CD4-positive, alpha-beta T cell treated with Interleukin-10 for 1 hour (primary cell): ENCODE measurements around the gene HDAC3.

Experiments
- DNase-seq: peaks from one replicate; pipeline ENCODE4 v3.0.0-alpha.2; 2020

The HDAC3 gene

DNA sequence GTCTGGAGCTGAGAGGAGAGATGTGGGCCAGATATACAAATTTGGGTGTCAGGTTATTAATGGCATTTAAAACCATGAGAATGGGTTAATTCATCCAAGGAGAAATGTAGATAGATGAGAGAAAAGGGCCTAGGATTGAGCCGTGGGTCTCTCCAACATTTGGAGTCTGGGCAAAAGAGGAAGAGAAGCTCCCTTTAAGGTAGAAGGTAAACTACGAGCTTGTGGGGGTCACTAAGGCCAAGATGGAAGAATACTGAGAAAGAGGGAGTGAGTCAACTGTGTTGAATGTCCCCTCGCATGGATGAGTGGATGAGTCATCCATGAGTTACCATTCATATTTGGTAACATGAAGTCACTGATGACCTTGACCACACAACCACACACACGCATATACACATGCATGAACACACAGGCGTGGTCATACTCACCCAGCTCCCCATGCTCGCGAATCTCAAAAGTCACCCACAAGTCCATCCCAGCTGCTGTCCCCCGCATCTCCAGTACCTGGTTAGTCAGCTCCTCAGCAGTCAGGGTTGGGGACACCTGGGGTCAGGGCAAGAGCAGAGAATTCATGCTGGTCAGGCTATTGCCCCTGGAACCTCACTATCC lies 21.4 kb upstream of the HDAC3 start:
- DNase-seq: no peak

DNA sequence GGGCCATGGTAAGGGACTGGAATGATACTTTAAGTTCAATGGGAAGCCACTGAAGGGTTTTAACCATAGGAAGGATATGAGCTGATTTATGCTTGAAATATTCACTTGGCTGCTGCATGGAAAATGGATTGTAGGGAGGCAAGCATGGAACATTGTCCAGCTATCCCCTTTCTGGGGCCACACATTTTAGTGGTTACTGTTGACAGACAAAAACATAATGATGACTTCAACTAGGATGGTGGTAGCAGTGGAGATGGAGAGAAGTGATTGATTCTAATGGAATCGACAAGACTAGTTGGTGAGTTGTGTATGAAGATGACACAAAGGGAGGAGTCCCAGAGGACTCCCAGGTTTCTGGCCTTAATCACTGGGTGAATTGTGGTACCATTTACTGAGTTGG lies 20.8 kb upstream of the HDAC3 start:
- no peak for DNase-seq

DNA sequence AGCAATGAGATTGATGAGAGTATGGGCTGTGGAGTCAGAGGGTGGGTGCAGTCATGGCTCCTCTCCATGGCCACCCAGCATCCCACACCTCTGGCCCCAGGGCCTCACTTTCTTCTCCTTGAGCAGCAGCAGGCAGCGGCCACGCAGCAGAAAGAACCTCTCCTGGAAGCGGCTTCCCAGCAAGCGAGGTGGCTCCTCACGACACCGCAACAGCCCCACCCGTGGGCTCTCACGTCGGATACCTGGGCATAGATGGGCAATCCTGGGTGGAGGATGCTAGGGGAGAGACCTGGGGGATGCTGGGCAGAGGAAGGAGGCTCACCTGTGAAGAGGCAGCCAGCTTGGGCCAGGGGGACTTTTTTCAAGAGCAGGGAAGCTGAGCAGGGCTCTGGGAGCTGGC lies 19.7 kb upstream of the HDAC3 start:
- DNase-seq: no peak

DNA sequence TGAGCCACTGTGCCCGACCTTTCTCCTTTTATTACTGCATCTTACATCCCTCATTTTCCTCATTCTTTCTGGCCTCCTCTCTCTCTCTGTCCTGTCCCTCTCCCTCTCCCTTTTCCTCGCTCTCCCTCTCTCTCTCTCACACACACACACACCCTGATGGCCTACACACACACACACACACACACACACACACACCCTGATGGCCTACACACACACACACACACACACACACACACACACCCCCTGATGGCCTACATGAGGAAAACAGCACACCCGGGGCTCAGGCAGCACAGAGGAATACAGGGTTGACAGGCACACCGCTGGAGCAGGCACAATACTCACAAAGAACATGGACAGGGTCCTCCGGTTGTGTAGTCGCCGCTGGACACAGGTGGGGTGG lies 18.4 kb upstream of the HDAC3 start:
- DNase-seq: no peak

- DNase-seq: no peak
Observed at GRCh38 chr5:141654298-141654697, 17.6 kb upstream of the HDAC3 start.

GRCh38 chr5:141651728-141652105 lies 15.1 kb upstream of the HDAC3 start:
- DNase-seq: no peak

GRCh38 chr5:141650851-141651727 lies 14.4 kb upstream of the HDAC3 start, which contains the start of gene FCHSD1:
Gene FCHSD1, minus strand, starts transcription at chr5:141651418. Its CDS starts 50 bp downstream, at chr5:141651368.
- peak; percentile 88 for DNase-seq

DNA sequence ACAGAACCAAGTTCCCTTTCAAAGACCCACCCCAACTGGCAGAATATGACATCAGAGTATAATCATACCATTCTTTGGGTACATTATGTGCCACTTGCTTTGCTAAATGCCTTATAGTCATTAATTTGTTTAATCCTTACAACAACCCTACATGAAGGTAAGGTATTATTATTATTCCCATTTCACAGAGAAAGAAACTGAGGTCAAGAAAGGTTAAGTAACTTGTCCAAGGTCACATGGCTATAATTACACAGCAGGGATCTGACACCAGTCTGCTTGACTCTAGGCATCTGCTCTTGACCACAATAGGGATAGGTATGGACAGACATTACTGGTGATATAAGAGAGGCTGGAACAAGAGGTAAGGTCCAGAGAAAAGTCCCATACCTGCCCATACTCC lies 13.3 kb upstream of the HDAC3 start:
- no peak for DNase-seq

GRCh38 chr5:141649056-141649688 lies 12.5 kb upstream of the HDAC3 start:
- no peak for DNase-seq

- no peak for DNase-seq
Observed at GRCh38 chr5:141647851-141648250, 11.2 kb upstream of the HDAC3 start.

GRCh38 chr5:141647242-141647641 lies 10.6 kb upstream of the HDAC3 start:
- DNase-seq: no peak

DNA sequence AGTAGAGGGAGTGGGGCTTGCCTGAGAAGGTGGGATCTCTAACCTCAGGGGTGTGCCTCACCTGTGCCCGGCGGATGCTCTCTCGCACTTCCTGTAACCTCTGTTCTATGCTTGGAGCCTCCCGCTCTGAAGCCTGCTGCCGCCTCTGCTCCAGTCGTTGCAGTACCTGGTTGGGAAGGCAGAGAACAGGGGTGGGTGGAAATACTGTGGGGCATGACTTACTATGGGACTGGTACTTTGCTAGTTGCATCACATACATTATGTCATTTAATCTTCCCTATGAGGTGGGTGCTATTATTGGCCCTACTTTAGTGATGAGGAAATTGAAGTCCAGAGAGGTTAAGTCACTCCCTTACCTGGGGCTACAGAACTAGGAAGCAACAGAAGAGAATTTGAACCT lies 9.4 kb upstream of the HDAC3 start:
- no peak for DNase-seq

DNA sequence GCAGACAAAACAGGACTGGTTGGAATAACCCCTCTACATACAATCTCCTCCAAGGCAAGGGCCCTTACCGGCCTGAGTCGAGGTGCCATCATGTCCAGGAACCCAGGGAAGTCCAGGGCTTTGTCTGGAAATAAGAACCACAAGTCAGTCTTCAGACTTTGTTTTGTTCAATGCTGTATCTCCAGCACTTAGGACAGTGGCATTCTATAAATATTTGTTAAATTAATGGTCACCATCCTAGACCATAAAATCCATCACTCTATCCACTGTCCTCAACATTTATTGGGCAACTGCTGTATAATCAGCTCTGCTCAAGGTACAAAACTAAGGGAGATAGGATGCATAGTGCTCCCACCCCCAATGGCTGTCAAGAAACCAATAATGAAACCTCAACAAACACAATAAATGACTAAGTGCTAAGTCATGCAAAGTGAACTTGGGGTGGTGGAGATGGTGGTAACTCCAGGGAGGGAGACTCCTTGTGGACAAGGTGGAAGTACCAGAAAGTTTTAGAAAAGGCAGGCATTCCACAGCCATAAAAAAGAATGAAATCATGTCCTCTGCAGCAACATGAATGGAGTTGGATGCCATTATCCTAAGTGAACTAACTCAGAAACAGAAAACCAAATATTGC lies 5.1 kb upstream of the HDAC3 start:
- DNase-seq: no peak

DNA sequence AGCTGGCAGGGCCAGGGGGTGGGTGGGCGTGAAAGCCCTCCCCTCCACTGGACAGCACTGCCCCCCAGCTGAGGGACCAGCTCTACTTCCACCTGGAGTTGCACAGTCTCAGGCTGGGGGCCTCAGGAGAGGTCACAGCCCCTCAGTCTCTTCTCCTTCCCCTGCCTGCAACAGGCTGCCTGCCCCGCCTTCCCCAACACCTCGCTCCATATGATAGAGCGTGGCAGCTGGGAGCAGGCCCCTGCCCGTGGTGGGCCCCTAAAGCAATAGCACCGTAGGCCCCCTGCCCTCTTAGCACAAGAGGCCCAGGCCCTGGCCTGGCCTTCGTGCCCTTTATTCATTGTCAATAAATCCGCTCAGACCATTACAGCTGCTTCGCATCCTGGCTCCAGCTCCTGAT lies 4.0 kb upstream of the HDAC3 start:
- no peak for DNase-seq

DNA sequence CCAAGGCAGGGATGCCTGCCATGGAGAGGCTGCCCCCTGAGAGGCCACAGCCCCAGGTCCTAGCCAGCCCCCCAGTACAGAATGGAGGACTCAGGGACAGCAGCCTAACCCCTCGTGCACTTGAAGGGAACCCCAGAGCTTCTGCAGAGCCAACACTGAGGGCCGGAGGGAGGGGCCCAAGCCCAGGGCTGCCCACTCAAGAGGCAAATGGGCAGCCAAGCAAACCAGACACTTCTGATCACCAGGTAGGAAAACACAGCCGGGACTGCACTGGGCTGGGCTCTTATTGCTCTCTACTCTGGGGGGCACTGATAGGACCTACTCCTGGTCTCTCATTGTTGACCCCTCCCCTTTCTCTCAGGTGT lies 3.4 kb upstream of the HDAC3 start:
- no peak for DNase-seq

GRCh38 chr5:141639357-141640050 lies 2.9 kb upstream of the HDAC3 start:
- DNase-seq: no peak

- no peak for DNase-seq
Observed at GRCh38 chr5:141638771-141639170, 2.1 kb upstream of the HDAC3 start.

- peak; percentile 73 for DNase-seq
Observed at GRCh38 chr5:141637767-141638419, 1.2 kb upstream of the HDAC3 start.

GRCh38 chr5:141637123-141637766 lies 596 bp upstream of the HDAC3 start:
- DNase-seq: peak; percentile 58

DNA sequence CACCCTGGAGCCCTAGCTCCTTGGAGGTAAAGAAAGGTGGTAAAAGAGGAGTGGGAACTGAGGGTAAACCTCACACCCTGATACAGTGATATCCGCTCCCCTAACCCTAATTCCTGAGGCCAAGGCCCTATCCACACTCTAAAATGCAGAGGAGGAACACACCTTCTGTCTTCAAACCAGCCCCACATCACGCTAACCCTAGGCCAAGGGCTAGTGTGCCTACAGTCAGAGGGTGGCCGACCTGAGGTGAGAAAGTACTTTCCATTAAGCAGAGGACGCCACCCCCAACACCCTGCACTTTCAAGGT lies 590 bp downstream of the HDAC3 start:
- no peak for DNase-seq

DNA sequence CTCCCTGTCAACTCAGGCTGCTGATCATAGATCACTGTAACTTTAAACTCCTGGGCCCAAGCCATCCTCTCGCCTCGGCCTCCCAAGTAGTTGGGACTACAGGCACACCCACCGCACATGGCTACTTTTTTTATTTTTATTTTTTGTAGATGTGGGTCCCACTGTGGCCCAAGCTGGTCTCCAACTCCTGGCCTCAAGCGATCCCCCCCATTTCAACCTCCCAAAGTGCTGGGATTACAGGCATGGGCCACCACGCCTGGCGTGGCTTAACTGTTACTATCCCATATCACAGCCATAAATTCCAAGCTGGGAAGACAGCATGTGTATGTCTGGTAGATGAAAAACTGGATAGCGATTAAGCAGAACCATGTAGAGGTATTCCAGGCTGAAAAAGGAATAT lies 1.0 kb downstream of the HDAC3 start:
- no peak for DNase-seq

DNA sequence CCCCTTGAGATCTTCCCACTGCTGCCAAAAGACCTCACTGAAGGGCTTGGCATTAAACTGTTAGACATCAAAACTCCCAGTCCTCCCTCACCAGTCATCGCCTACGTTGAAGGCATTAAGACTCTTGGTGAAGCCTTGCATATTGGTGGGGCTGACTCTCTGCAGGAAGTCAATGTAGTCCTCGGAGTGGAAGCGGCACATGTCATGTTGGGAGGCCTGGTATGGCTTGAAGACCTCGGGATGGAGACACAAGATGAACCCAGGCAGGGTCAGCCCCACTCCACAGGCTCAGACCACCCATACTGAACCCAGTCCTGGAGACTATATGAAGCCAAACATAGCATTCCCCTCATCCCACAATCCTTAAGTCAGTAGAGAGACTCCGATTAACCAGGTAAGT lies 1.9 kb downstream of the HDAC3 start:
- DNase-seq: no peak
